Kidney glomerular epithelial cell (primary cell): Measurements from ENCODE around the gene RRBP1.

ENCODE experiments used
- DNase-seq: peaks from one replicate; lab custom pipeline; 2025; lab: John Stamatoyannopoulos, UW

The RRBP1 gene, protein sequence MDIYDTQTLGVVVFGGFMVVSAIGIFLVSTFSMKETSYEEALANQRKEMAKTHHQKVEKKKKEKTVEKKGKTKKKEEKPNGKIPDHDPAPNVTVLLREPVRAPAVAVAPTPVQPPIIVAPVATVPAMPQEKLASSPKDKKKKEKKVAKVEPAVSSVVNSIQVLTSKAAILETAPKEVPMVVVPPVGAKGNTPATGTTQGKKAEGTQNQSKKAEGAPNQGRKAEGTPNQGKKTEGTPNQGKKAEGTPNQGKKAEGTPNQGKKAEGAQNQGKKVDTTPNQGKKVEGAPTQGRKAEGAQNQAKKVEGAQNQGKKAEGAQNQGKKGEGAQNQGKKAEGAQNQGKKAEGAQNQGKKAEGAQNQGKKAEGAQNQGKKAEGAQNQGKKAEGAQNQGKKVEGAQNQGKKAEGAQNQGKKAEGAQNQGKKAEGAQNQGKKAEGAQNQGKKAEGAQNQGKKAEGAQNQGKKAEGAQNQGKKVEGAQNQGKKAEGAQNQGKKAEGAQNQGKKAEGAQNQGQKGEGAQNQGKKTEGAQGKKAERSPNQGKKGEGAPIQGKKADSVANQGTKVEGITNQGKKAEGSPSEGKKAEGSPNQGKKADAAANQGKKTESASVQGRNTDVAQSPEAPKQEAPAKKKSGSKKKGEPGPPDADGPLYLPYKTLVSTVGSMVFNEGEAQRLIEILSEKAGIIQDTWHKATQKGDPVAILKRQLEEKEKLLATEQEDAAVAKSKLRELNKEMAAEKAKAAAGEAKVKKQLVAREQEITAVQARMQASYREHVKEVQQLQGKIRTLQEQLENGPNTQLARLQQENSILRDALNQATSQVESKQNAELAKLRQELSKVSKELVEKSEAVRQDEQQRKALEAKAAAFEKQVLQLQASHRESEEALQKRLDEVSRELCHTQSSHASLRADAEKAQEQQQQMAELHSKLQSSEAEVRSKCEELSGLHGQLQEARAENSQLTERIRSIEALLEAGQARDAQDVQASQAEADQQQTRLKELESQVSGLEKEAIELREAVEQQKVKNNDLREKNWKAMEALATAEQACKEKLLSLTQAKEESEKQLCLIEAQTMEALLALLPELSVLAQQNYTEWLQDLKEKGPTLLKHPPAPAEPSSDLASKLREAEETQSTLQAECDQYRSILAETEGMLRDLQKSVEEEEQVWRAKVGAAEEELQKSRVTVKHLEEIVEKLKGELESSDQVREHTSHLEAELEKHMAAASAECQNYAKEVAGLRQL (N-terminal part only)

DNA sequence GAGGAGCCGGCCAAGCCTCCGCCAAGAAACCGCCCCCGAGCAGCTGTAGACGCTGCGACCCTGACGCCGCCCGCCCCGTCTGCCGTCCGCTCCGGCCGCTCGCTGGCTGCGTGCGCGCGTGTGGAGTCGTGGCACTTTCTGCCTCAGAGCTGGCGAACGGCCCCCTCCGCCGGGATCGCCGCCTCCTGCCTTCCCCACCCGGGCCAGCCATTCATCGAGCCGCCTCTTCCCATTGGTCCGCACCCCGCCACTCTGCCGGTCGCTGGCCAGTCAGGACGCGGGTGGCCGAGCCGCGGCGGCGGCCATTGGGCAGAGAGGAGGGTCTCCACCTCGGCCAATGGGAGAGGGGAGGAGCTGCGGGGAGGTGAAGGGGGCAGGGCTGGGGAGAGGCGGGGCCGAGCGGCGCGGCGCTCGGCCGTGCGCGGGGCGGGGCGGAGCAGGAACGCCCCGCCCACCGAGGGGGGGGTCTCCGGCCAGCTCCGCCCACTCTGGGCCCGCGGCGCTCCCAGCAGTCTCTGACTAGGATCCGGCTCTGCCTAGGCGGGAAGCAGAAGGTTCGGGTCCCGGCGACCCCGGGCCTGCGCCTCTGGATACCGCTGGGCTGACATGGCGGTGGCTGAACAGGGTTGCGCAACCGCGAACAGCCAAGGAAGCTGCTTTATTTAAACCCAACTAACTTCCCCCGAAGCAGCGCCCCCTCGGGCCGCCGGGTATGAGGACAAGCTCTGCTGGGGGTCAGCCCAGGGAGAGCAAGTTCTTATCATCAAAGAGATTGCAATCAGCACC lies at the start of gene RRBP1:
RRBP1 (minus strand) TSS at position 140 of the 786 bp plus-strand sequence. CDS start 21,735 bp downstream, outside the sequence.
- DNase-seq = peak; percentile 95

DNA sequence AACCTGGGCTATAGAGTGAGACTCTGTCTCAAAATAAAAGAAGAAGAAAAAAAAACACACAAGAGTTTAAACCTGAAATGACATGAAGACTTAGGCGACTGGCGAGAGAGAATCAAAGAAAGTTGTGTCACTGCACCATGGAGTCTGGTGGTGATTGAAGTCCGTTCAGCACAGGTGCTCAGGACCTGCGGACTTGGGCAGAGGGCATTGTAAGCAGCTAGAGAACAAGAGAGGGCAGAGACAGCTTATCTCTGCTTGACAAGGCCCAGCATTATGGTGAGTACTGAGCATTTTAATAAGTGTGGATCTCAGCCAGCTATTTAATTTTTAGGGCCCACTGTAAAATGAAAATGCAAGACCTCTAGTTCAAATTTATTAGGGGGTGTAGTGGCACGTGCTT lies 49.2 kb upstream of the RRBP1 start:
- DNase-seq = no peak

DNA sequence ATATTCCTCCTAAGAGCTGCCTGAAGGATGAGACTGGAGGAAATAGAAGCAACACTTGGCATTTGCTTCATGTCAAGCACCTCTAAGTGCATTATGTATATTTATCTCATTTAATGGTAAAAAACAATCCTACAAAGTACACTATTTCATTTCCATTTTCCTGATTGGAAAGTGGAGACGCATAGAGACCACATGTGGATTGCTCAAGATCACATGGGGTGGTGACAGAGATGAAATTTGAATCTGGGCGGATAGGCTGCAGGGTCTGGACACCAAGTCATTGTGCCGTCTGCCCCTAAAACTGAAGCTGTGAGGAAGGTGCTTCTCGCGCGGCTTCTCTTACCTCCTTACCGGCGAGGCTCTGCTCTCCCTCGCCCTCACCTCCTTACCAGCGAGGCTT lies 48.0 kb upstream of the RRBP1 start:
- no peak for DNase-seq

DNA sequence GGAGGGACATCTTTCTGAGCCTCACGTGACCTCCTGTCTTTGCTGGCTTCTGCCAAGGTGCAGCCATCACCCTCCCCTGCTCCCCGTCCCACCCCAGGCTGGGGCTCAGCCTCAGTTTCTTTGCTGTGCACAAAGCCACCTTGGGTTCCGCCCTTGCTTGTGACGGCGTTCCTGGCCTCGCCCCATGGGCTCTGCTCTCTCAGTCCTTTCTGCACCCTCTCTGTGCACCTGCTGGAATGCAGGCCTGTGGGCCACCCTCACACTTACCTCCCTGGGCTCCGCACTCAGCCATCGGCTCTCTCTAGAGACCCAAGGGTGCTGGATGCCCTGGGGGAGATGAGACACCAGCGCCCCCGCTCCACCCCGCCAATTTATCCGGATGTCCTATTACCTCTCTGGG lies 46.0 kb upstream of the RRBP1 start:
- DNase-seq = no peak

DNA sequence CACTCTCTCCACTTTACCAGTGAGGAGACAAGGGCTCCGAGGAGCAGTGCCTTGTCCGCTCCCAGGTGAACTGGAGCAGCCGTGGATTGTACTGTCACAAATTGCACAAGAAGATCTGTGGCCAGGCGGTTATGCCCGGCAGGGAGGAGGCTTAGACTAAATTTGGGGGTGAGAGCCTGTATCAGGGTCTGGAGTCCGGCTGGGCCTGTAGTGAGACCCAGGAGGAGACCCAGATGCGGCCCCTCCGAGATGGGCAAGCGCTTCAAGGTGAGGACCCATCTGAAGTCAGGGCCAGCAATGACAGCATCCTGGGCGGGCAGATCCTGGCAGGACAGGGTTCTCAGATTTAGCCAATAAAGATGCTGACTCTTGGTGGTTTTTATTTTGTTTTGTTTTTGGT lies 45.3 kb upstream of the RRBP1 start:
- no peak for DNase-seq

DNA sequence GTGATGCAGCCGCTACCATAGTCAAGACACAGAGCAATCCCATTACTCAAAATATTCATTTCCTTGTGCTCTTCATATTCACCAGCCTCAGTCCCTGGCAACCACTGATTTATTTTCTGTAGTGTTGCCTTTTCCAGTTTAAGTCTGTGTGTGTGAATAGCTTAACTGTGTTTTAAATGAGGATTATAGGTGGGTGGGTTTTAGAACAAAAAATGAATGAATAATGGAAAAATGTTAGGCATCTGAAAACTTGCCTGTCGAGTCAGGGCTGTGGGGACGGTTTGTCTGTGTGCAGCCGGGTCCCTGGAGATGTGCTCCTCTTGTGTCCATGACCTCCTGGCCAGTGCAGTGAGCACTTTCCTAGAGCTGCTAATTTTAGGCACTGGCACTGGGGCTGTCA lies 44.9 kb upstream of the RRBP1 start:
- no peak for DNase-seq

DNA sequence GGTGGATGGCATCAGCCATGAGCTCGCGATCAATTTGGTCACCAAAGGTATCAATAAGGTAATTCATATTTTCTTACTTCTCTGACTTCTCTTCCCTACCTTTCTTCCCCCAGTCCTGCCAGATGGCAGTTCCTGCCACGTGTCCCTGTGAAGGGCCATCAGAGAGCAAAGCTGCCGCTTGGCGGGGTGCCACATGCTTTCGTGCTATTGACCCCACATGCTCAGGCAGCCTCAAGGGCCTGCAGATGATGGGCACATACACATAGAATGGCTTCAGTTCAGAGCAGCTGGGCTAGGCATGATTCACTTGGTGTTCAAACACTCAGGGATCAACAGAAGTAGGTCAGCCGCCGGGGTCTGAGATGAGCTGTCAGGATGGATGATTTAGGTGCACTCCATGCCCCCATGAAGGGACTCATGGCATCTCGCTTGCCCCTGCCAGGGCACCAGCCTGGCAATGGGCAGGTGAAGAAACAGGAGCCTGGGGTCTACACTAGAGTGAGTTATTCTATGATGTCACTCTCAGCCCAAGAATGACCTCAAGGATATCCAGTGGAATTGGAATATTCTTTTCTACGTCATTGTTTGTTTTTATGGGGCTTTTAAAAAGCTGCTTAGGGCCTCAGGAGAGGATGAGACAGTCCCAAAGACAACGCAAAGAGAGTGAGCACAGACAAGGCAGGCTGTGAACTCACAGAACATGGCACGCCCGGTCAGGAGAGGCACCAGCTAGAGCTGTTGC lies 43.2 kb upstream of the RRBP1 start:
- DNase-seq = no peak

DNA sequence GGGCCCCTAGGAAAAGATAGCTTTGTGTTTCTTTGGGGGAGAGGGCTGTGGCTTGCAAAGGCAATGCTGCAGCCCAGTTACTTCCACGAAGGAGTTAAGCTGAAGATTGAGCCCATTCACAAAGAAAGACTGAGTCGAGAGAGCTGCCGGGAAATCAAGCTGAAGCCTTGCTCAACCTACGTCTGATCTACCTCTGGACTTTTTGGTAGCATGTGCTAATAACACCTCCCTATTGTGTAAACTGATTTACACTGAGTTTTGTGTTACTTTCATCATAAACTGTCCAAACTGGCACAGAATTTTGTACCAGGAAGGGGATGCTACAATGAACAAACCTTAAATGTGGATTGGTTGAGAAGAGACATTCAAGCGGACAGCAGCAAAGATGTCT lies 41.3 kb upstream of the RRBP1 start:
- DNase-seq = no peak

DNA sequence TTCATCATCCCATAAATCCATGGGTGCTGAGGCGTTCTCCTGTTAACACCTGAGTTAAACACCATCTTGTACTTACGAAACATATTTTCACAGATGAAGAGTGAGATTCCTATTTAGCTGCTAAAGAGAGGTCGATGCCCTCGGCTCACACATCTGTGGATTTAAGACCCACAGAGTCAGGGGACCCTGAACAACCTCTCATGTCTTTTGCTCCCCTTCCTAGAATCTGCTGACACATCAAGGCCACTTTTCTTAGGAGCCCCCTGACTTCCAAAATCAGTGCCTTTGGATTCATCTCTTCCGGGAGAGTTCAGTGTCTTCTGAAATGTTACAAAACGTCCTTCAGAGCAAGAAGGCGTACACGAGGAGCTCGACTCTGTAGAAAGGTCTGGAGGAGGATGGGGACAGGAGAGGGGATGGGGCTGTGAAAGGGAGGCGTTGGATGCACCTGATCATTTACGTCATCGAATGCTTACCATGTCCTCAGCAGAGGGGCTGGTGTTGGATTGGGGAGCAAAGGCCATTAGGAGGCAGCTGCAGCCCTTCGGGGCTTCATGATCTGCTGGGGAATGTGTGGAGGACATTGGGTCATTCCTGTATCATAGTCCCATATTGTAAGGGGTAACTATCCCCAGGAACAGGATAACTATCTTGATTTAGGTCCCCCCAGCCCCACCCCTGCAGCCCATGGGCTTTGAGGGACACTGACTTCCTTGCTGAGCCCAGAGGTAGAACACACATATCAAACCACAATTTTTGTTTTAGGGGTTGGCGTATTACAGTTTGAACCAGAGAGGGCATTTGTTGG lies 40.7 kb upstream of the RRBP1 start:
- no peak for DNase-seq

DNA sequence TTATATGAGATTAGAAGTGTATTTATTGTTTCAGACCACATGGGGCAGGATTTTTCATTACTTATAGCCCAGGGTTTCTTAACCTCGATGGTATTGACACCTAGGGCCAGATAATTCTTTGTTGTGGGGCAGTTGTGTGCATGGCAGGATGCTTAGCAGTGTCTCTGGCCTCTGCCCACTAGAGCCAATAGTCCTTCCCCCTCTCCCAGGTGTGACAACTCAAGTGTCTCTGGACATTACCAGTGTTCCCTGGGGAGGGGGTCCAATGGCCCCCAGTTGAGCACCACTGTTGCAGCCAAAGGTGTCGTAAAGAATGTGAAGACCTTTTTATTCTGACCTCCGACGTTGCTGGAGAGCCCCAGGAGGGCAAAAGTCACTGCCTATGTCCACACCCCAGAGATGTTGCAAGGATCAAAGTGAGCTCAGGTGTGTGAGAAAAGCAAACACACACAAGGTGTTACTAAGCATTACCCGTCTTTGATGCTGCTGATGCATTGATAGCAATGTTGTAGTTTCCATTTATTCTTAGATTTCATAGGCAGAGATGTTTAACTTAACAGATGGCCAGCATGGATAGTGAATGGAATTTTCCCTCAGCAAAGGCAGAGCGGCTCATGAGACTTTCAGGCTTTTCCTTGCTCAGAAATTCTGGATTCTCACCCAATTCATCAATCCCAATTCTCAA lies 39.9 kb upstream of the RRBP1 start:
- DNase-seq = no peak

DNA sequence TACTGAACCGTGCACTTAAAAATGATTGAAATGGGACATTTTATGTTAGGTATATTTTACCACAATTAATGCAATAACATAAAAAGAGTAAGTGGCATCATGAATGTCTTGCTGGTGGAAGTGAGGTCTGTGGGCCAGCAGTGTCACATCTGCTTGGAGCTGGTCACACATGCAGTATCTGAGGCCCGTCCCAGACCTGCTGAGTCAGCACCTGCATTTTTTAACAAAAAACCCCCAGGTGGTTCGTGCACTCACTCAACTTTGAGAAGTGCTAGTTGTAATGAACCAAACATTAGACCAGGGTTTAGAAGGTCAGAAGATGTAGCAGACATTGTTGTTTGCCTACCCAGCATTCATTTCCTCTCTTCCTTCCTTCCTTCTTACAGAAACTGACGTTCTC lies 38.7 kb upstream of the RRBP1 start:
- no peak for DNase-seq

DNA sequence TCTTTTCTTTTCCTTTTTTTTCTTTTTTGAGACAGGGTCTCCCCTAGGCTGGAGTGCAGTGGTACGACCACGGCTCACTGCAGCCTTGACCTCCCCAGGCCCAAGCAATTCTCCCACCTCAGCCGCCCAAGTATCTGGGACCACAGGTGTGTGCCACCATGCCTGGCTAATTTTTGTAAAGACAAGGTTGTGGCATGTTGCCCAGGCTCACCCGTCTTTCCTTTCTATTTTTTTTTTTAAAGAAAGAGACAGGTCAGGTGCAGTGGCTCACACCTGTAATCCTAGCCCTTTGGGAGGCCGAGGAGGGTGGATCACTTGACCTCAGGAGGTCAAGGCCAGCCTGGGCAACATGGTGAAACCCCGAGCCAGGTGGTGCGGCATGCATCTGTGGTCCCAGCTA lies 34.3 kb upstream of the RRBP1 start:
- no peak for DNase-seq

DNA sequence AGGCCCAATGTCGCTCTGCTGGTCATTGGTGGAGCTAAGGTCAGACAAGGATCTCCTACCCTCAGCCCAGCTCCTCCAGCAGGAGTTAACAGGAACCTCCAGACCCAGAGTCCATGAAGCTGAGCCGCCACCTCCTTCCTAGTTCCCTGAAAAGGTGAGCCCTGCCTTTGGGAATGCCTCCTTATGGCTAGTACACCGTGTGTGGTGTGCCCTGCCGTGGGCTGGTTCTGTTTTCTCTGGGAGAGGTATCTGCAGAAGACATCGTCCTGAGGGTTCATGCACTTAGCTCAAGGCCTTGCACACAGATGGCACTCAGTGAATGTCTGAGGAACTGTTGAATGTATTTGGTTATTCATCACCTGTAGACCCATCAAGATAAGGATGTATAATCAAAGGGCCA lies 33.0 kb upstream of the RRBP1 start:
- no peak for DNase-seq

DNA sequence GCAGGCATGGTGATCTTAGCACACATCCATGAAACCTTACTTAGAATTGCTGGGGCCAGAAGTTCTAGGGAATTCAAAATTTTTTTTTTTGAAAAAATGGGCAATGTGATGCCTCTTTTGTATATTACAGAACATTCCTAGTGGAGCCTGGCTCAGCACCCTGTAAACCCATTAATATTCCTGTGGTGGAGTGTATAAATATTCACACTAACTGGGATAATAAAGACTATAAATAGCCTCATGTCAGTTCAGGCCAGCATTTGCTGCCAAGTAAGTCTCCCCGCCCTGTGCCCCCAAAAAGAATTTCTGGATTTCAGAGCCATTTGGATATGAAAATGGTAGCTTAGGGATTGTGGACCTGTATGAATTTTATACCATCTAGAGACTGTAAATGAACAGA lies 32.6 kb upstream of the RRBP1 start:
- DNase-seq = no peak

DNA sequence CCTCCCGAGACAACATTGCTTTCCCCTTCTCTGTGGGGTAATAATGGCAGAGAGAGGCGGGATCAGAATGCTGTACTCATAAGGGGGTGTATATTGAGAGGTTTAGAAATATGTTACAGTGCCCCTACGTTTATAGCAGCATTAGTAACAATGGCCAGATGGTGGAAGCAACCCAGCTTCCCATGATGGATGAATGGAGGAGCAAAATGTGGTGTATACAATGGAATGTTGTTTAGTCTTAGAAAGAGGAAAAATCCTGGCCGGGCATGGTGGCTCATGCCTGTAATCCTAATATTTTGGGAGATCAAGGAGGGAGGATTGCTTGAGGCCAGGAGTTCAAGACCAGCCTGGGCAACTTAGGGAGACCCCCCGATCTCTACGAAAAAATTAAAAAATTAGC lies 30.7 kb upstream of the RRBP1 start:
- DNase-seq = no peak

DNA sequence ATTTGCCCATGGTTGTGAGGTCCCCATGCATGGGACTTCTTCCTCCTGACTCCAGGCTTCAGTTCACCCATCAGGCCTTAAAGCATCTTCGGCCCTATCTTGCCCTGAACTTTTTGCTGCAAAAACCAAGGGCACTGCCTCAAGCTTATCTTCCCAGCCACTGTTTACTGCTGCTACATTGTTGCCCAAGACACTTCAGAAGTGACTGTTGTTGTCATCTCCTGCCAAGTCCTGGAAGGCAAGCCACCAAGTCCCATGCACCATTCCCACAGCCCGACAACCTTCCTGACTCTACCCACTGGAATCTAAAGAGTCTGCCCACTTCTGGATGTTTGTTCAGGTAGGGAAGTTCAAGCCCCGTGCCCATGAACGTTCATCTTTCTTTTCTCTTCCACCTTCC lies 30.2 kb upstream of the RRBP1 start:
- DNase-seq = no peak

DNA sequence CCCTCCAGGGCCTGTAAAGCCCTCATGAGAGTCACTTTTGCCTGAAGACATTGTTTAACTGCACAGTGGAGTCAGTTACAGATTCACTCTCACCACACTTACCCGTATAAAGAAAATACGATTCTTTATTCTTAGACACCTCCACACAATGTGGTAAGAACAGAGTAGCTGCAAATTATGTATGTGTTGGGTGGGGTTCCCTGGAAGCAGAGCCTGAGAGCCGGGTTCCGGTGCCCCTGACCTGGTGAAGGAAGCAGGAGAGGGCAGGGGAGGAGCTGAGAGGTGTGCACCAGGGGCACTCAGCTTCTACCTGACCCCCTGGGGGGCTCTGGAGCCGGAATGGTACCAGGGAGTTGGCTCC lies 29.2 kb upstream of the RRBP1 start:
- DNase-seq = no peak

DNA sequence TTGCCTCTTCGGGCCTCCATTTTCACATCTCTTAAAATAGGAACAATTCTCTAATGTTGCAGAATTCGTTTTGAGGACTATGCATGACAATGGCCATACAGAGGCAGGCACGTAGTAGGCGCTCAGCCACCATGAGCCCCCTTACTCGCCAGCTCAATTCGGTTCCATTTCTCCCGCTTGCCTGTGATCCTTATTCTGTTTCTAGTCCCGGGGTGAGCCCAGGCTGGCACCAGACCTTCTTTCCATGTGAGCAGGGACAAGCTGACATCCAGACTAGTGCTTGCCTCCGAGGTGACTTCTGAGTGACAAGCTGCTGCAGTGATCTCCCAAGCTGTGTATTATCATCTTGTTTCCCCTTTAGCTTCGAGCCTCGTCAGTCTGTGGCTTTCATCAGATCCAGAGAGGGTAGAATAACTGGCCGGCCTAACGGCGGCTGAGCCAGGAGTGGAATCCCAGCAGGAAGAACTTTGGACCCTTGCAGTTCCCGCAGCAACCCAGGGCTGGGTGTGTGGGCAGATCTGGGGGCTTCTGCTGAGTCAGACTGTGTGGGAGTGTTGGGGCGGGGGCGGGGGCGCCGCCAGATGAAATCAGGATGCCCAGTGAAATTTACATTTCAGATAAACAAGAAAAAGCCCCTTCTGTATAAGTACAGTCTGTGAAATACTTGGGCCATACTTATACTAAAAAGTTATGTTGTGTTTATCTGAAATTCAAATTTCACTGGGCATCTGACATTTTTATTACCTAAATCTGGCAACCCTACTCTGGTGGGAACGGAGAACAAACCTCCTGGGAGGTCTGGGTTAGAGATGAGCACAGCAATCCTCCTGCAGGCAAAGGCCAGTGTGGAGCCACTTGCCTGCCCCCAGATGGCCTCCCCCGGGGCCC lies 28.6 kb upstream of the RRBP1 start:
- DNase-seq = no peak
